KOPT-K1 (cell line): ENCODE measurements around the gene S100A10.

Experiments used
- H3K27ac ChIP-seq: fragments of 200-600 bp; sonication (generic); 2 replicates; pipeline ENCODE4 v1.5.1; 2016; ENCODE audit warnings: antibody characterized with exemption, mild to moderate bottlenecking, low read depth, low read length; ENCODE audit not compliant: poor library complexity, severe bottlenecking
- H3K36me3 ChIP-seq: fragments of 200-600 bp; sonication (generic); 2 replicates; pipeline ENCODE4 v1.5.1; 2017; ENCODE audit warnings: antibody characterized with exemption, mild to moderate bottlenecking, low read length, moderate library complexity; ENCODE audit not compliant: insufficient read depth
- H3K9me3 ChIP-seq: fragments of 200-600 bp; sonication (generic); 2 replicates; pipeline ENCODE4 v1.5.1; 2017; ENCODE audit warnings: antibody characterized with exemption, low read length, mild to moderate bottlenecking; ENCODE audit not compliant: insufficient read depth, poor library complexity, severe bottlenecking

Gene S100A10

DNA sequence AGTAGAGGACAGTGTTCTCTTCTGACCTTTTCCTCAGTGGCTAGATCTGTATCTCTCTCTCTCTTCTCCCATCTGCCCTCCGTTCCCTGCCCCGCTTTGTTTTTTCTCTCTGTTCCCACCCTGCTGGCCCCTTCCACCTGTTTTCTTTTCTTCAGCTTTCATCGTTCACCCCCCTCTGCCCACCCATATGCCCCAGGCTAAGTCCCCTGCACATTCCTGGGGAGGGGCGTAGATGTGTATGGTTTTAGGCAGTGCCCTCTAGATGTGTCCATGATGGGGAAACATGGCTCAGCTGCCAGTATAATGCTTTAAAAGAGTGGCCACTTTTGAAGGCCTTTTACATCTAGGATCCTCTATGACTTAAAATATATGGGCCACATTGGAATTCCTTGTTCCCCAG lies 29.6 kb upstream of the S100A10 start:
- Histone ChIP-seq H3K36me3 (no peaks in the 10 kb centered on the region), H3K27ac (no peak overlapping the region), H3K9me3 (no peaks in the 10 kb centered on the region)

DNA sequence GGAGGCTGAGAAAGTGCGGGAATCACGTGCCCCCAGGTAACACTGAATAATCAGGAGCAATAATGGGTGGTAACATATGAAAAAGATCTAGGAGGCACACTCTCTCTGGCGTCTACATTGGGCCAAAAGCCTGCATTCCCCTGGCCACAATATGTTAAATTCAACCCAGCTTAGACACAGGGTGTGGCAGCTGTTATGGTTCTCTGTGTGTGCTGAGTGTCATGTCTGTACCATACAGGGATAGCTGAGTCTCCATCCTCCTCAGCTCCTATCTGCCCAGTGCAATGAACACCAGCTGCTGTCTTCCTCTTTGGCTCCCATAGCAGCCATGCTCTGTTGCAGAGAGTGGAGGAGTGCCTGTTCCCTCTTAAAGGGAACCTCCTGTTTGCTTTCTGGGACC lies 28.8 kb upstream of the S100A10 start:
- Histone ChIP-seq H3K36me3 (no peaks in the 10 kb centered on the region), H3K9me3 (no peaks in the 10 kb centered on the region), H3K27ac (no peak overlapping the region)

DNA sequence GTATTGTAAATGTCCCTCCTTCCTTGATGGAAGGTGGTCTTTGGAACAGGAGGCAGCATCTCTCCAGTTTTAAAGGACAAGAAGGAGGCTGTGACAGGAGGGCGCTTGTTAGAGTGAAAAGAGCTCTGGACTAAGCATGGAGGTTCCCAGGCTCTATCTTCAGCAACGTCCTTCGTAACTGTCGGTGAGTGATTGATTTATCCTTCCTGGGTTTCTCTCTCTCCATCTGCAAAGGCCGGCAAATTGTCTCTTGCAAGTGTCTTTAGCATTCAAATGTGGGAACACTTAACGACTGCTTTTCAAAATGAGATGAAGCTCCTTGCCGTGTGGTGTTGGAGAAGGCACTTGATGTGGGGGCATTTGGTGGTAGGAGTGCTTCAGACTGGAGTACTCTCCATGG lies 27.9 kb upstream of the S100A10 start:
- no peaks in the 10 kb centered on the region for H3K36me3 ChIP-seq
- H3K27ac ChIP-seq: no peak overlapping the region

DNA sequence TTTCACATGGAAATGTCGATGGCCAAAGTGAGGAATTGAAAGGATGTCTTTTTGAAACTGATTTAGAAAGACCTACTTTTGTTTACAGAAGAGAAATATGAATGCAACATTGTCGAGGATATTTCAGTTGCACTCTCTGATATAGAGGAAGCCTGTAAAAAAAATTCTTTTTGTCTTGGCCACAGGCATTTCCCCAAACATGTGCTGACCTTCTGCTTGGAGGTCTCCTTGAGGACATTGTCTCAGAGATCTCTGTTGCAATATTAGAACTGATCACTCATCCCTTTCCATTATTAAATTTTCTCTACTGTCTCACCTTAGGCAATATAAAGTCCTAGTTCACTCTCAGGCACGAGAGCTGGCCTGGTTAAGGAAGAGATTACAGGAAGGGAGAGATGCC lies 27.2 kb upstream of the S100A10 start:
- H3K9me3 ChIP-seq: no peaks in the 10 kb centered on the region
- H3K36me3 ChIP-seq: no peaks in the 10 kb centered on the region
- H3K27ac ChIP-seq: no peak overlapping the region

More for the DNA sequence above, 27.9 kb upstream of the S100A10 start:
- no peaks in the 10 kb centered on the region for H3K9me3 ChIP-seq

DNA sequence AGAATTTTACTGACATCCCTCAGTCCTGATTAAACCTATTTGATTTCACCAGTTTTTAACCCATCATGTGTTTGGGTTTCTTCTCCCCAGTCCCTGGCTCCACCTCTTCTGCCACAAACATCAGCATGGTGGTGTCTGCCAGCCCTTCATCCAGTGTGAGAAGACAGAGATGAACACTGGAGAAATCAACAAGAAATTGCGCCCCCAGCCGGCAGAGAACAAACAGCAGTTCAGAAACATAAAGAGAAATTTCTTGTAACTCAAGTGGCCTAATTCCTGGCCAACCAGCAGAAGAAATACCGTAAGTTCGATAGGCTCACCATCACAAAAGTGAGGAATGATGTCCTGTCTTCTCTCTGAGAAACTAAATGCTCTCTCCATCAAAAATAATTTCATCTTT lies 24.9 kb upstream of the S100A10 start:
- Histone ChIP-seq H3K9me3 (no peaks in the 10 kb centered on the region), H3K36me3 (no peaks in the 10 kb centered on the region), H3K27ac (no peak overlapping the region)

DNA sequence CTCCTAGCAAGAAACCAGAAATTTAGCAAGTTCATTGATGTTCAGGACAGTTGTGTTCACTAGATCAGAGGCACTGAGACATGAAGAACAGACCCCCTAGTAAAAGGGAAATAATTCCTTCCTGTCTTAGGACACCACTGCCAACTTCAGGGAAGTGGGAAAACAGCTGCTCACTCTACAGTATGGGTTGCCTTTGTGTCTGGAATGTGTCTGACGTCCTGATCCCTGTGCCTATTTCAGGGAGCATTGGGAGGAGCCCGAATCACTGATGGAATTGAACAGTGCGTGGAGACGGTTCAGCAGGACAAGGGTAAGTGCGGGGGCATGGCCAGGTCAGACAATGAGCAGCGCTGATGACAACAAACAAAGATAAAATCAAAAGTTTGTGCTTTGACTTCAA lies 22.1 kb upstream of the S100A10 start:
- H3K9me3 ChIP-seq: no peaks in the 10 kb centered on the region
- H3K27ac ChIP-seq: no peak overlapping the region
- H3K36me3 ChIP-seq: no peaks in the 10 kb centered on the region

DNA sequence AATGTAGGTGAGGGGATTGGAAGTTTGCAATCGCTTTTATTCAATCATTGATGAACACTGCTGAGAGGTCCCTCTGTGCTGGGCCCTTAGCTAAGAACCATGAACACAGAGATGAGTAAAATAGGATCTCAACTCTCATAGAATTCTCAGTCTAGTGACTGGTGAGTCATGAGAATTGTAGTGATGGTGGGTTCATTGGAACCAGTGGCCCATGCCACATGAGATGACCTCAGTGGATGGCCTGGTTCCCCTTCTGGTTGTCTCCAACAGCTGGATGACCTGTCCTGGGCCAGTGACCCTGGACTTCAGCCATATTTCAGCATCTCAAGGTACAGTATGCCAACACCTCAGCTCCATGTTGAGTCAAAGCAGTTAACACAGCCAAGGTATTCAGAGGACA lies 21.3 kb upstream of the S100A10 start:
- H3K27ac ChIP-seq: no peak overlapping the region

DNA sequence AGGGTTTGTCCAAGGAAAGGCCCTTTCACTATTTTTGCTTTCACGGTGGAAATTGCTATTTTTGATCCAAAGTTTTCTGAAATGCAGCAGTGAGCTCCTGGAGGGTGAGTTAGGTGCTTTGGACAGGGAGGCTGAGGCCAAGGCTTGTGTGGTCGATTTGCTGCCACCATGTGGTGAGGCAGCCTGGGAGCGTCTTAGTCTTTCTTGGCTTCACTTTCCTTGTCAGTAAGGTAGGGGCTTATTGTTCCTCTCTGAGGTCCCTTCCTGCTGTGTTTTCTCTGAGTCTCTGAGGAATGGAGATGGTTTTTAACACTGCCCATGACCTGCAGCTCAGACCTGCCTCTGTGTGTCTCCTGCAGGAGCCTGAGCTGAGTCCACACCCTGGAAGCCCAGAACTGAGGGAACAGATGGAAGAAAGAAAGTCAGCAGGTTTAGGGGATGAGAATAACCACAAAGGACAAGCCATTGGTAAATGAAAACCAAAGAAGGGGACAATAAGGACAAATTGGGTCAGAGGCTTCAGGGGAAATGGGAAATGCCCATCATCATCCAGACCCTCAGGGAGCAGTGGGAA lies 20.1 kb upstream of the S100A10 start:
- Histone ChIP-seq H3K27ac (no peak overlapping the region), H3K36me3 (no peaks in the 10 kb centered on the region), H3K9me3 (no peaks in the 10 kb centered on the region)

More for the DNA sequence above, 21.3 kb upstream of the S100A10 start:
- no peaks in the 10 kb centered on the region for H3K9me3 ChIP-seq
- H3K36me3 ChIP-seq: no peaks in the 10 kb centered on the region

DNA sequence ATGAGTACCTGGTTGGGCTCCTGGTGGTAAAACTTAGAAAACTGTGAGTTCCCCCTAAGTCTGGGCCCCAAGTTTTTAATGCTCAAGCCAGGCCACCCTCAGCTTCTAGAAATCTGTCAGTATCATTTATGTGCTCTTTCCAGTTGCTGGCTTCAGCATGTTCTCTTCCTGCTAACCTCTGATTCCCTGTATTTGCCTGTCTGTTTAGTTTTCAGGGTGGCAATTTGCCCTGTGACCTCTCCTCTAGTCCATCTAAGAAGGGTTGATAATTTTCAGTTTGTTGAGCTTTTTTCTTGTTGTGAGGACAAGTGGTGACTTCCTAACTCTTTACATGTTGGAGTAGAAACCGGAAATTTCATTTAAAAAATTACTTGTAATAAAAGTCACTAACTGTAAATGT lies 16.0 kb upstream of the S100A10 start:
- Histone ChIP-seq H3K36me3 (no peaks in the 10 kb centered on the region), H3K9me3 (no peaks in the 10 kb centered on the region), H3K27ac (no peak overlapping the region)

DNA sequence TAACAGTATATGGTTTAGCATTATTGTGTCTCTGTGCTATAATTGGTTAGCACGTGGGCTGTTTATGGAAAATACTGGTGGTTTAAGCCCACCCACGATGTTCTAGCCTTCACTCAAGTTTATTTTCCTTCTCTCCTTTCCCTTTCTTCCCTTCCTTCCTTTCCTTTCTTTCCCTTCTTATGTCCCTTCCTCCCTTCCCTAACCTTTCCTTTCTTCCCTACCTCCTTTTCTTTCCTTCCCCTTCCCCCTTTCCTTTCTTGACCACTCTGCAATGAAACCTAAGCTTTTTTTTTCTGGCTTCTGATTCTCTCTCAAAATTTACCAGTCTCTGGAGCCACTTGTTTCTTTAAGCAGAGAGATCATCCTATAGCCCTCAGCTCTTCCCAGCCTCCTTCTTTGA lies 13.4 kb upstream of the S100A10 start:
- H3K27ac ChIP-seq: no peak overlapping the region
- H3K9me3 ChIP-seq: no peaks in the 10 kb centered on the region
- no peaks in the 10 kb centered on the region for H3K36me3 ChIP-seq

DNA sequence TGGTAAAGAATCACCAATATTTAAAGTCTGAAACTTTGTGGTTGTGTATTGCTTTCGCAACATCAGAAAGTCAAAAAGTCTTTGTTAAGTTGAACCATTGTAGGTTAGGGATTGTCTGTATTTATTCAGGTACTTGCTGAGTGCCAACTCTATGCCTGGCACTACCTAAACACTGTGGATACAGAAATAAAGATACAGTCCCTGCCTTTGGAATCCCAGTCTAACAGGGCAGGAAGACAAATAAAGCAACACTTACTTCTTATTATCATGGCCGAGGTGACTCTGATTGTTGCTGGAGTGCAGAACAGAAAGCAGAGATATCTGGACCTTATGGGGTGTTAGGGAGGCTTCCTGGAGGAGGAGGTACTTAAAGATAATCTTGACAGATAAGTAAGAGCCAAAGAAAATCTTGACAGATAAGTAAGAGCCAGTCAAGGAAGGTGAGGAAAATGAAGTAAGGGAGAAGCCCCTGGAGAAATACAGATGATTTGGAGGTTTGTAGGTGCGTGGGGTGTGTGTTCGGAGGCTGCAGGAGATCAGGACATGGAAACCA lies 11.8 kb upstream of the S100A10 start:
- H3K9me3 ChIP-seq: no peaks in the 10 kb centered on the region

DNA sequence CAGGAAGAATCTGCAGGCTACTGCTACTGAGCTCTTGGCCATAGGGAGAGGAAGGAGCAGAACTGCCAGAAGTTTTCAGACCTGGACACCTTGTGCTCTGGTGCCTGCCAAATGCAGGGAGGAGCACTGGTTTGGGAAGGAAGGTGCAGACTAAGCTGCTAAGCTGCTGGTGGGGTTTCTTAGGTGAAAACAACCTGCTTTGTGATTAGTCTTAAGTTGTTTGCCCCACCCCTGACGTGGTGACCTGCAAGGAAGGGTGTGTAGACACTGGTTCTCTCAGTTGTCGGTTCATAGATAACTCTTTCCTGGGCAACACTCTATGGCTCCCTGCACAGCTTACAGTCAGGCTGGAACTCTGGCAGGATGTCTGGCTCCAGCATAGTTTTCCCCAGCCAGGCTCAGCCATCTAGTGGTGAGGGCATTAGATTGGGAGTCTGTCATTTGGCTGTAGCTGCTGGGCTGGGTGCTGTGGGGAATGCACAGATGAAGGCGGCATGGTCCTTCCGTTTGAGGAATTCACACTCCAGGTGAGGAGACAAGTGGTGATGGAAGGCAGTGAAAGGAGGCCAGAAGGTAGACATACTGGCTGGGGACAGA lies 10.3 kb upstream of the S100A10 start:
- H3K27ac ChIP-seq: no peak overlapping the region
- H3K36me3 ChIP-seq: no peaks in the 10 kb centered on the region
- no peaks in the 10 kb centered on the region for H3K9me3 ChIP-seq

More for the DNA sequence above, 11.8 kb upstream of the S100A10 start:
- H3K36me3 ChIP-seq: no peaks in the 10 kb centered on the region
- H3K27ac ChIP-seq: no peak overlapping the region

DNA sequence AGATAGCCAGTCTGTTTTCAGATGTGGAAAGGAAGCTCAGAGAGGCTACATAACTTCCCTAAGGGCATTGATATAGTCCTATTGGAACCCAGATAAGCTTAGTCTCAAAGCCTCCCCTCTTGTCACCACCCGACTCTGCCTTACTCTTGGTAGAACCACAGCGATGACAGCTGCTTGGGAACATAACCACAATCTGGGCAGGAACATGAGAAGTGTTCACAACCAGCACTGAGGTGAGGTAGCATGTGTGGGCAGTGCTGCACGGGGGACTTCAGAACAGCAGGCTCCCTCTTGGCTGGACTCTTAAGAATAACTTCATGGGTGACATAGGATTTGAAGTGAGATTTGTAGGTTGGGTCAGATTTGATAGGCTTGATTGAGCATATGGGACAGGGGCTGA lies 9.3 kb upstream of the S100A10 start:
- no peaks in the 10 kb centered on the region for H3K9me3 ChIP-seq
- H3K36me3 ChIP-seq: no peaks in the 10 kb centered on the region
- H3K27ac ChIP-seq: no peak overlapping the region

DNA sequence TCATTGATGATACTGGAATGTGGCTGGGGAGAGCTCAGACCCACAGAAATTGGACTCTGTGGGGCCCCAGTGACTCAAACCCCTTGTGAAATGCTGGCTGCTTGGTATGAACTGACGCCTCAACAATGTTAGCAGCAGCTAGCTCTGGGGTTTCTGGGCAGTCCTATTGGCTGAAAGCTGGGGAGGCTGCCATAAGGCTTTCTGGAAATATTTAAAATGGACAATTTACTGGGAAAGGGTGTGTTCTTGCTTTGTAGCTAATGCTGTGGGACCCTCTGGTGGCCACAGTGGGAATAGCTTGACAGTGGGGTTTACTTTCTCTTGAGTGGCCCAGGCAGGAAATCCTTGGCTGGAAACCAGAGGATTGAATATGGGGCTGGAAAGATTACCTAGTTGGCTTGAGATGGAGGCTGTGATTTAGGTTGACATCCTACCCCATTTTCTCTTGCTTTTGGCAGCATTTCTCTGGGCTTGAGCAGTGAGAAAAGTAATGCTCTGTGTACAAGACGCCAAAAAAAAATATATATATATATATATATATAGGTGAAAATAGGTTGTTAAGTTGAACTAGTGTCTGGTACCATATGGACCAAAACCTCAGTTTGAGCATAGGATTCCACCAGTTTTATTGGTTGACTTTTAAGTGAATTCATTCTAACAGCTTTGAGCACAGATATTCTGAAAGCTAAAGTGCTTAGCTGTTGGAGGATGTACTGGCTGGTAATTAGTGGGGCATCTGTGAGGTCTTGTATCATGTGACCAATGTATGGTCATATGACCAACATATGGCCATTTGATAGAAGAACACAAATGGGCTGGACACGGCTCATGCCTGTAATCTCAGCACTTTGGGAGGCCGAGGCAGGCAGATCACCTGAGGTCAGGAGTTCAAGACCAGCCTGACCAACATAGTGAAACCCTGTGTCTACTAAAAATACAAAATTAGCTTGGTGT lies 8.2 kb upstream of the S100A10 start:
- Histone ChIP-seq H3K9me3 (no peaks in the 10 kb centered on the region), H3K27ac (no peak overlapping the region), H3K36me3 (no peaks in the 10 kb centered on the region)

DNA sequence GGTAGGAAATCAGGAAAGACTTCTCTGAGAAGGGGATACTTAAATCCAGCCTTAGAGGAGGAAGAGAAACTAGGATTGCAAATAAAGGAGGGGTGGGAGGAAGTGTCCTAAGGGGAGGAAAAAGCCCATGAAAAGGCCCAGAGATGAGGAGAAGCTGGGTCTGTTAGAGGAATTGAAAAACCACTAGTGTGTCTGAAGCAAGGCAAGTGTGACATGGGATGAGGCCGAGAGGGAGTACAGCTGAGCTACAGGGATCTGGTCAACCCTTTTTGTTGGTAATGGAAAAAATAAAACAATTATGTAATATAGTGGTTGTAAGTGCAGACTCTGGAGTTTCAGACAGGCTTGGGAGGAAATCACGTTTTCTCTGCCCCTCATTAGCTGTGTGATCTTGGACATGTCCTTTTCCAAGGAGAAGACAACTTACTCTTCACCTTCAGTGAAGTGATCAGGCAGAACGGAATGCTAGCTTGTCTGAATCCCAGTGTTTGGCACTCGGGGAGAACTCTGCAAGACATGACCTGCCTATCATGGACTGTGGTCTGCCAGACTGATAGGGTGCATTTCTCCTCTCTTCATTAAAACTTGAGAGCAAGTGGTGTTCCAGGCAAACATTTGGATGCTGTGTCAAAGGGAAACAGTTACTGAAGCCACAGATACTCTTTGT lies 7.4 kb upstream of the S100A10 start:
- Histone ChIP-seq H3K36me3 (no peaks in the 10 kb centered on the region), H3K9me3 (no peaks in the 10 kb centered on the region), H3K27ac (no peak overlapping the region)
